ENCODE results near the gene CPLANE1. TPM values are rescaled to one million over a fixed set of nuclear protein-coding genes. Genes with fewer than 3 reads are reported as not detected.
A peak's percentile ranks its signal among the peaks of the same experiment; 100 is the strongest.
"Not testable (repeated sequence)": the region's sequence is repeated elsewhere in the genome, so short reads cannot be mapped to it uniquely, and the experiment has no call there.

Gene CPLANE1
- 1 to 10 TPM; 1.4 to 4.2 (median 1.4) TPM for total RNA-seq

DNA sequence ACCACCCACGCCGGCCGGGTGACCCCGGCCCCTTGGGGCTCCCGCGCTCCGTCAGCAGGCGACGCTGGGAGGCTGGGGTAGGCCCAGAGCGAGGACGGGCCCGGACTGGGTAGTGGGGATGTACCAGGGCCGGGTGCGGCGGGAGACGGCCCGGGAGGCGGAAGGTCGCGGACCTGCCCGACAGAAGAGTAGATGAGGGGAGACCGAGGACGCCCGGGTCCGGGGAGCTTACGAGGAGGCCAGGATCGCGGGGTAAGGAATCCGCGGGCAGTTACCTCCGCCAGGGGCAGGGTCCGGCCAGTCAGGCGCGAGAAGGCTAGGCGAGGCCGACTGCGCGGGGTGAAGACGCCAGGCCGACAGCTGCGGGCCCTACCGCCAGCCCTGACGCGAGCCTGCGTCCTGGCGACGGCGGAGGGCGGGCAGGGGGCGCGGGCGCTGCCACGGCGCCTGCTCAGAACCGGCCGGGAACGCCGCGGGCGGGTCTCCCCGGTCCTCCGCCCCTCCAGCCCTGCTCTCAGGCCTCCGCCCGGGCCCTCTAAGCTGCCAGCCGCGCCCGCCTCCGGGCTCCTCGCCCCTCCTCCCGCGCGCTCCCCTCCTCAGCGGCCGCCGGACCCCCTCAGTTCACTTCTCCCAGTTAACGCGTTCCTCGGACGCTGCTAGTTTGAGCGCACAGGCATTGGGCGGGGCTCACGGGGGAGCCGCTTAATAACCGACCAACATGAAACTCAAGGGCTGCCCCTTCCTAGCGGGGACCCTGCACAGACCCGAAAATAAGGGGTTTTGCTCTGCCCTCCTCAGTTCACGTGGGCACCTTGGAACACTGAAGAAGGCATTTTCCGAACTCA lies at the start of gene CPLANE1:
Gene CPLANE1, minus strand, starts transcription at position 407 of the 845 bp plus-strand sequence. CDS start 1,678 bp downstream, outside the sequence.
- peaks cover 7% of the 10 kb centered on the region for H3K4me1 Mint-ChIP-seq (ENCODE audit: low read depth)

DNA sequence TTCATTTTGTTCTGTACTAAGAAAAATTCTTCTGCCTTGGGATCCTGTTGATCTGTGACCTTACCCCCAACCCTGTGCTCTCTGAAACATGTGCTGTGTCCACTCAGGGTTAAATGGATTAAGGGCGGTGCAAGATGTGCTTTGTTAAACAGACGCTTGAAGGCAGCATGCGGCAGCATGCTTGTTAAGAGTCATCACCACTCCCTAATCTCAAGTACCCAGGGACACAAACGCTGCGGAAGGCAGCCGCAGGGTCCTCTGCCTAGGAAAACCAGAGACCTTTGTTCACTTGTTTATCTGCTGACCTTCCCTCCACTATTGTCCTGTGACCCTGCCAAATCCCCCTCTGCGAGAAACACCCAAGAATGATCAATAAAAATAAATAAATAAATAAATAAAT lies 47.1 kb upstream of the CPLANE1 start:
- not testable (repeated sequence) for H3K4me3 Mint-ChIP-seq; H3K27me3 Mint-ChIP-seq (ENCODE audit: low read depth); H3K9me3 Mint-ChIP-seq; H3K4me1 Mint-ChIP-seq (ENCODE audit: low read depth); DNase-seq; ATAC-seq
- peaks cover 28% of the 10 kb centered on the region for H3K36me3 Mint-ChIP-seq (ENCODE audit: insufficient read depth)

More for the DNA sequence above, at the start of gene CPLANE1:
- Mint-ChIP-seq H3K27me3 (ENCODE audit: low read depth) (no peaks in the 10 kb centered on the region), H3K4me3 (peak within 1 kb of the TSS; percentile 86), H3K36me3 (ENCODE audit: insufficient read depth) (no peaks in the 10 kb centered on the region), H3K9me3 (peaks cover under 1% of the 10 kb centered on the region)
- DNase-seq (peak; percentile 38), ATAC-seq (peak; percentile 93 to 94)

DNA sequence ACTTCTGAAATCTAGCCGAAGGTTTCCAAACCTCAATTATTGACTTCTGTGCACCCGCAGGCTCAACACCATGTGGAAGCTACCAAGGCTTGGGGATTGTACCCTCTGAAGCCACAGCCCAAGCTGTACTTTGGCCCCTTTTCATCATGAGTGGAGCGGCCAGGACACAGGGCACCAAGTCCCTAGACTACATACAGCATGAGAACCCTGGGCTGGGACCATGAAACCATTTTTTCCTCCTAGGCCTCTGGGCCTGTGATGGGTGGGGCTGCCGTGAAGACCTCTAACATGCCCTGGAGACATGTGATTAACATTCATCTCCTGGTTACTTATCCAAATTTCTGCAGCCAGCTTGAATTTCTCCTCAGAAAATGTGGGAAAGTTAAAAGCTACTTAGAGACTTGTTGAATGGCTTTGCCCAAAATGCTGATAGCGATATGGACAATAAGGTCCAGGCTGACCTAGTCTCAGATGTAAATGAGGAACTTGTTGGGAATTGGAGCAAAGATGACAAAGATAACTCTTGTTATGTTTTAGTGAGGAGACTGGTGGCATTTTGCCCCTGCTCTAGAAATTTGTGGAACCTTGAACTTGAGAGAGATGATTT lies 34.1 kb upstream of the CPLANE1 start:
- Mint-ChIP-seq H3K9me3 (peaks cover 15% of the 10 kb centered on the region), H3K4me3 (no peak overlapping the region), H3K27me3 (ENCODE audit: low read depth) (peaks cover 6% of the 10 kb centered on the region), H3K36me3 (ENCODE audit: insufficient read depth) (peaks cover 8% of the 10 kb centered on the region), H3K4me1 (ENCODE audit: low read depth) (no peaks in the 10 kb centered on the region)
- no peak for ATAC-seq
- DNase-seq: no peak

DNA sequence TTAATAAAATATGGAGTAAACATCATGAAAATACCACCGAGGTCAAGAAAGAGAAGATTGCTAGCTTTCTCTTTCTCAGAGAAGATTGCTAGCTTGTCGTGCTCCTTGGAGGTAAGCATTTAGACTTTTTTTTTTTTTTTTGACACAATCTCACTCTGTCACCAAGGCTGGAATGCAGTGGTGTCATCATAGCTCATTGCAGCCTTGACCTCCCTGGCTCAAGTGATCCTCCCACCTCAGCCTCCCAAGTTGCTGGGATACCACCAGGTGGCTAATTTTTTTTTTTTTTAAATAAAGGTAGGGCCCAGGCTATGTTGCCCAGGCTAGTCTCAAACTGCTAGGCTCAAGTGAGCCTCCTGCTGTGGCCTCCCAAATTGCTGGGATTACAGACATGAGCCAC lies 26.3 kb upstream of the CPLANE1 start:
- Mint-ChIP-seq H3K4me3 (no peak overlapping the region), H3K27me3 (ENCODE audit: low read depth) (no peaks in the 10 kb centered on the region), H3K36me3 (ENCODE audit: insufficient read depth) (no peaks in the 10 kb centered on the region), H3K4me1 (ENCODE audit: low read depth) (no peaks in the 10 kb centered on the region), H3K9me3 (peaks cover 16% of the 10 kb centered on the region)
- DNase-seq (no peak), ATAC-seq (no peak)

DNA sequence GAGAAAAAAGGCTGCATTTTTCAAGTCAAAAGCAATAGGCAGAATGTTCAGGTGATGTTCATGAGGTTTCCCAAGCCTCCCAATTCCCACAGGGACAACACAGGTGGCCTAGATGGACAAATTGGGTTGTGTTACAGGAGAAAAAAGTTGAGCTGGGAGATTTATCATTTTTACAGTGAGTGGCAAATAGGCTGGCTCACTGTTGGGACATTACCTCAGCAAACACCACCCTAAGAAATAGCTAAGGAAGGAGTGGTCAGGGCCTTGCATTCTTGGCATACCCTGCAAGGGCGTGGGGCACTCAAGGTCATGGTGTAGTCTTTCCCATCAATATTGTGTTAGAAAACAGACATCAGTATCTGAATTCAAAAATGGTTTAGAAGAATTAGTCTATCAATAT lies 23.3 kb upstream of the CPLANE1 start:
- no peak overlapping the region for H3K4me3 Mint-ChIP-seq
- ATAC-seq: no peak

DNA sequence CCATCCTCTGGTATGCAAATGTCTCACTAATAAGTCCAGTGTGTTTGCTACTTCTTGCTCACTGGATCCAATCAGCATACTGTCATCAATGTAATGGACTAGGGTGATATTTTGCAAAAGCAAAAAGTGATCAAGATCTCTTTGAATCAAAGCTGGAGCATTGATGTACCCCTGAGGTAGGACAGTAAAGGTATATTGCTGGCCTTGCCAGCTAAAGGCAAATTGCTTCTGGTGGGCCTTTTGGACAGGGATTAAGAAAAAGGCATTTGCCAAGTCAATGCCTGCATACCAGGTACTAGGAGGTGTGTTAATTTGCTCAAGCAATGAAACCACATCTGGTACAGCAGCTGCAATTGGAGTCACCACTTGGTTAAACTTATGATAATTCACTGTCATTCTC lies 18.9 kb upstream of the CPLANE1 start:
- not testable (repeated sequence) for H3K36me3 Mint-ChIP-seq (ENCODE audit: insufficient read depth); DNase-seq; H3K4me1 Mint-ChIP-seq (ENCODE audit: low read depth); H3K4me3 Mint-ChIP-seq; ATAC-seq; H3K27me3 Mint-ChIP-seq (ENCODE audit: low read depth)
- H3K9me3 Mint-ChIP-seq: peaks cover 23% of the 10 kb centered on the region

More for the DNA sequence above, 23.3 kb upstream of the CPLANE1 start:
- Mint-ChIP-seq H3K27me3 (ENCODE audit: low read depth) (no peaks in the 10 kb centered on the region), H3K9me3 (peaks cover 19% of the 10 kb centered on the region), H3K4me1 (ENCODE audit: low read depth) (no peaks in the 10 kb centered on the region), H3K36me3 (ENCODE audit: insufficient read depth) (no peaks in the 10 kb centered on the region)
- DNase-seq: no peak

DNA sequence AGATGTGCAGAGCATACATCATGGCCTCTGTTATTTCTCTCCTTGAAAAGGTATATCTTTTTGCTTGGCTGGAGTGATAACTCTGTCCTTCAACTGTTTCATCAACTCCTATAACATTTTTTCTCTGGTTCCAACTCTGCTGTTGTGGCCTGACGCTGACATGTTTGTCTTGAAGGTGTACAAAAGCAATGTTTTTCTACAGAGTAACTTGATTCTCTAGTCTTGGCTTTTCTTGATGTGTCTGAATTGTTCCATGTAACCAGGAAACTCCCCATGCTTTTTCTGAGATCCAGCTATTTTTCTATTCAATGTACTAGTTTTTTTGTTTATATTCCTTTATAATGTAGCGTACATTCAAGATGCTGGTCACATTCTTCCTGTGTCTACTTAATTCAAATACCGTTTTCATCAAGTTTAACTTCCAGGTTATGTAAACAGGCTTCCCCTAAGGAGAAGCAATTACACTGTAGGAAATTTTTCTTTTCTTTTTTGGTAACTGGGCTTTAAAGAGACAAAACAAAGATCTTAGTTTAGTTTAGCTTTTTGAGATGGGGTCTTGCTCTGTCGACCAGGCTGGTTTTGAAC lies 6.7 kb upstream of the CPLANE1 start:
- no peaks in the 10 kb centered on the region for H3K27me3 Mint-ChIP-seq (ENCODE audit: low read depth)
- DNase-seq: no peak
- peaks cover 2% of the 10 kb centered on the region for H3K36me3 Mint-ChIP-seq (ENCODE audit: insufficient read depth)
- H3K9me3 Mint-ChIP-seq: peaks cover 6% of the 10 kb centered on the region
- no peaks in the 10 kb centered on the region for H3K4me1 Mint-ChIP-seq (ENCODE audit: low read depth)
- no peak for ATAC-seq
- H3K4me3 Mint-ChIP-seq: no peak overlapping the region

DNA sequence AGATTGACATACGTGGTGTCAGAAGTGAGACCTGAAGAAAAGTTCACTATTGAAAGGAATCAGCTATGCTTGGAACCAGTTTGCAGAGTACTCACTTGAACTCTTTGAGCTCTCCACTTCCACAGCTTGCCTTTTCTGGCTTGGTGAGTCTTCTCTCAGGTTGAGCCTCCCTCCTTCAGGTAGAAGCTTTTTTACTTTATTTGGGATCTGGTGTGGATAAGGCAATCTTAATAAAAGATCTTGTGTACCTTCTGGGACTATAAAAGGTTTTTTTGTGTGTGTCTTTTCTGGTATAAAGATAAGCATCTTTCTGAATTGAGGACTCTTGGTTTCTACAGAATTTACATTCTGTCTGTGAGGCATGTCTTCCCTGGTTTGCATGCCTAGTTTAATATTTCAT lies 5.4 kb upstream of the CPLANE1 start:
- ATAC-seq: no peak
- peaks cover 2% of the 10 kb centered on the region for H3K4me1 Mint-ChIP-seq (ENCODE audit: low read depth)

DNA sequence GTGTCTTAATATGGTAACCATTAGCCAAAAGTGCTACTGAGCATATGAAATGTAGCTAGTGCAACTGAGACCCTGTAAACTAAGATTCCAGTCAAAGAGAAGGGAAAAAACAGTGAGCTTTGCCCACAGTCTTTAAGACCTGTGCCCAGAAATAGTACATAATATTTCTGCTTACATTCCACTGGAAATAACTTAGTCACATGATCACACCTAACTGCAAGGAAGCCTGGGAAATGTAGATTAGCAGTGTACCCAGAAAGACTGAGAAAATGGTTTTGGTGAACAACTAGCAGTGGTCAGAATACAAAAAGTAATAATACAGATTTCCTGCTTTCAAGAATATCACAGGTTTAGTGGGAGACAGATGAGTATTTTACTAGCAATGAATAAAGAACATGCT lies 2.5 kb upstream of the CPLANE1 start:
- no peak for DNase-seq
- Mint-ChIP-seq H3K36me3 (ENCODE audit: insufficient read depth) (peaks cover 2% of the 10 kb centered on the region), H3K4me1 (ENCODE audit: low read depth) (peaks cover 7% of the 10 kb centered on the region), H3K9me3 (peaks cover 6% of the 10 kb centered on the region), H3K4me3 (no peak overlapping the region), H3K27me3 (ENCODE audit: low read depth) (no peaks in the 10 kb centered on the region)
- no peak for ATAC-seq

More for the DNA sequence above, 5.4 kb upstream of the CPLANE1 start:
- peaks cover 2% of the 10 kb centered on the region for H3K36me3 Mint-ChIP-seq (ENCODE audit: insufficient read depth)
- no peaks in the 10 kb centered on the region for H3K27me3 Mint-ChIP-seq (ENCODE audit: low read depth)
- H3K4me3 Mint-ChIP-seq: no peak overlapping the region
- no peak for DNase-seq
- H3K9me3 Mint-ChIP-seq: peaks cover 6% of the 10 kb centered on the region

DNA sequence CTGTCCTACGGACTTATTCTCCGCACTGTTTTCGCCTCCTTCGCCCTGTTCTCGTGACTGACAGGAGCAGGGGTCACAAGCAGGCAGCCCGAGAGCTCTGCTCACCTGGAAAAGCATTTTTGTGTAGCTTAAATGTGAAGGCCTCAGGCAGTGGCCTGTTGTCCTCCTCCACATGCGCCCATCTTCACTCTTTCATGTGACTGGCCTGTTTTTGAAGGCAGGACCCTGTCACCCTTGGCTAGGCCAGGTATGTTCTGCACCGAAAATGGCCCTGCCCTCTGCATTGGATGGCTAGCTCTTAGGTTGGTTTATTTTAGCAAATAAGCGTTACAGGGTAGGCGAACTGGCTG lies 614 bp upstream of the CPLANE1 start:
- DNase-seq (no peak), ATAC-seq (no peak)
- Mint-ChIP-seq H3K4me3 (peak overlapping the region; percentile 86), H3K9me3 (peaks cover 6% of the 10 kb centered on the region), H3K27me3 (ENCODE audit: low read depth) (no peaks in the 10 kb centered on the region), H3K36me3 (ENCODE audit: insufficient read depth) (peaks cover 2% of the 10 kb centered on the region), H3K4me1 (ENCODE audit: low read depth) (peaks cover 7% of the 10 kb centered on the region)

DNA sequence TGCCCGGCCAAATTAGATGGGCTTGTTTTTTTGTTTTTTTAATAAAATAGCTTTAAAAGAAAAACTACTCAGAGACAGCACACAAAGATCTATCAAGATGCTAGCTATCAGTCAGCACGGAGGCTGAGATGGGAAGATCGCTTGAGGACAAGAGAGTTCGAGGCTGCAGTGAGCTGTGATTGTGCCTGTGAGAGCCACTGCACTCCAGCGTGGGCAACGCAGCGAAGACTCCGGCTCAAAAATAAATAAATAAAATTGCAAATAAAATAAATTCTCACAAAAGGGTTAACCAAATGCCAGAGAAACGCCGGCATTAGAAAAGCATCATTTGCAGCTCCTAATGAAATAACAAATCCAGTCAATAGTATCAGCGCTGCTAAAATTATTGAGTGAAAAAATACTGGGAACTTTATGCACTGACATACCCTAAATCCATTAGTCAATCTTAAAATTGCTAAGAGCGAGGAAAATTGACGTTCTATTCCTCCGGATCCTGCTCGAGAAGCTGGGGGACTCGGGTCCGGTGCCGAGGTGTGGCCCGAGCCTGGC lies 681 bp downstream of the CPLANE1 start:
- H3K4me3 Mint-ChIP-seq: peak overlapping the region; percentile 78
- H3K9me3 Mint-ChIP-seq: no peaks in the 10 kb centered on the region
- DNase-seq (no peak), ATAC-seq (no peak)
- H3K27me3 Mint-ChIP-seq (ENCODE audit: low read depth): no peaks in the 10 kb centered on the region
- no peaks in the 10 kb centered on the region for H3K36me3 Mint-ChIP-seq (ENCODE audit: insufficient read depth)
- peaks cover 7% of the 10 kb centered on the region for H3K4me1 Mint-ChIP-seq (ENCODE audit: low read depth)

DNA sequence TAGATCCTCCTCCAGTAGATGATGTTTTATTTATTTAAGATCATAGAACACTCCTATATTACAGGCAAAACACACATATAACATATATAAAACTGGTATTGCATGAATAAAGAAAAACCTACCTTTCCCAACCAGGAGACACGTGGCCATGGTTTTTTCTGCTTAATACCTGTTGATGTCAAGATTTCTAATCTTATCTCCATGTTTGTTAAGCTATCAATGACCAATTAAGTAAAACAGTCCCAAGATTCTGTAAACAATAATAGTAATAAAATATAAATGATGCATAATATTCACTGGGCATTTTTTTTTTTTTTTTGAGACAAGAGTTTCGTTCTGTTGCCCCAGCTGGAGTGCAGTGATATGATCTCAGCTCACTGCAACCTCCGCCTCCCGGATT lies 1.7 kb downstream of the CPLANE1 start:
- Mint-ChIP-seq H3K4me1 (ENCODE audit: low read depth) (peaks cover 7% of the 10 kb centered on the region), H3K9me3 (no peaks in the 10 kb centered on the region), H3K4me3 (peak overlapping the region; percentile 45), H3K27me3 (ENCODE audit: low read depth) (no peaks in the 10 kb centered on the region), H3K36me3 (ENCODE audit: insufficient read depth) (no peaks in the 10 kb centered on the region)
- DNase-seq: no peak
- no peak for ATAC-seq

DNA sequence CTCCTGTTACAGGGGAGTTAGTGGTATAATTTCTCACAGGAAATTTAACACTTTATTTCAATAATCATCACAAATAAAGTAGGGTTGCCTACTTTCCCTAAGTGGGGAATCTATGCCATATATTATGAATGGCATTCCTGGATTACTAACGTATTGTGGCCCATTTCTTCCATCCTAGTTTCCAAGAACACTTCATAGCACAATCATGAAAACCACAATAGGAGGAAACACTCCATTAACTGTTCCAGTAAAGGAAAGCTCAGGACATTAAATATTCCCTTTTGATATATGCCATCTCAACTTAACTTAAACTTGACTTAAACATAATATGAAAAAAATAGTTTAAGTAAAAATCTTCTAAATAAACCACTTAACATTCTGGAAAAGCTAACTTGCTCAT lies 2.1 kb downstream of the CPLANE1 start:
- H3K9me3 Mint-ChIP-seq: no peaks in the 10 kb centered on the region
- DNase-seq (no peak), ATAC-seq (no peak)
- no peaks in the 10 kb centered on the region for H3K36me3 Mint-ChIP-seq (ENCODE audit: insufficient read depth)
- peaks cover 7% of the 10 kb centered on the region for H3K4me1 Mint-ChIP-seq (ENCODE audit: low read depth)
- no peak overlapping the region for H3K4me3 Mint-ChIP-seq
- H3K27me3 Mint-ChIP-seq (ENCODE audit: low read depth): no peaks in the 10 kb centered on the region

DNA sequence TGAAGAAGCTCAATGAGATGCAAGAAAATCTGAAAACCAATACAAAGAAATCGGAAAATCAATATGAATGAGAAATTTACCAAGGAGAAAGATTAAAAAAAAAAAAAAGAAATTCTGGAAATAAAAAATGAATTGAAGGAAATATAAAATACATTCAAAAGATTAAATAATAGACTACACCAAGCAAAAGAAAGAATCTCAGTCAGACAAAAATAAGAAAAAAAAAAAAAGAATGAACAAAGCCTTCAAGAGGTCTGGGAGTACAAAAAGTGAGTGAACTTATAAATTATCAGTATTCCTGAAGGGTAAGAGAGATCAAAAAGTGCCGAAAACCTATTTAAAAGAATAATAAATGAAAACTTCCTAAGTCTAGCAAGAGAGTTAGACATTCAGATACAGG lies 14.9 kb downstream of the CPLANE1 start:
- no peak for DNase-seq
- Mint-ChIP-seq H3K9me3 (peaks cover 21% of the 10 kb centered on the region), H3K27me3 (ENCODE audit: low read depth) (no peaks in the 10 kb centered on the region), H3K4me3 (no peak overlapping the region), H3K4me1 (ENCODE audit: low read depth) (no peaks in the 10 kb centered on the region), H3K36me3 (ENCODE audit: insufficient read depth) (peaks cover 41% of the 10 kb centered on the region)
- ATAC-seq: no peak
